DOHH2 (cell line): Measurements from ENCODE around the gene NAV2.

ENCODE experiments used
- CTCF ChIP-seq: fragments of 200-600 bp; sonication (generic); IDR thresholded peaks from one replicate; pipeline ENCODE4 v1.5.1; 2014; ENCODE audit warnings: antibody characterized with exemption, mild to moderate bottlenecking, low read depth, low read length; ENCODE audit not compliant: poor library complexity, severe bottlenecking
- EZH2phosphoT487 ChIP-seq: fragments of 200-600 bp; sonication (generic); IDR thresholded peaks from 2 replicates; pipeline ENCODE4 v1.6.1; 2017; ENCODE audit warnings: borderline replicate concordance, mild to moderate bottlenecking, antibody characterized with exemption, low read length, moderate library complexity, mixed read lengths

GRCh38 chr11:20042811-20043341 lies 330.2 kb downstream of the NAV2 start:
- TF ChIP-seq CTCF (no peak), EZH2phosphoT487 (no peak)
